Caco-2 (cell line): ENCODE results near the gene ALDH1A2. TPM values are rescaled to one million over a fixed set of nuclear protein-coding genes. Genes with fewer than 3 reads are reported as not detected.
A peak's percentile ranks its signal among the peaks of the same experiment; 100 is the strongest.

Experiments used
- BruUV-seq: library from RNA; stranded (reverse); fragments of 400-500 nt; replicated peaks from 2 replicates; lab custom pipeline; 2021; lab: Mats Ljungman, UMichigan
- CTCF ChIA-PET: fragments of 300-600 bp; sonication (Branson Sonifier 250); formaldehyde crosslinking; loops from one replicate; lab custom pipeline; 2022; ENCODE audit warnings: antibody characterized with exemption; lab: Charles Lee
- POLR2A ChIA-PET: fragments of 300-600 bp; sonication (Branson Sonifier 250); formaldehyde crosslinking; loops from one replicate; lab custom pipeline; 2022; ENCODE audit warnings: antibody characterized with exemption; lab: Charles Lee
- DNase-seq, 2 experiments: peaks; one replicate each; pipeline versions ENCODE4 v3.0.0 to v3.0.0-alpha.2; 2020 to 2022
- H3K27me3 ChIP-seq: replicated peaks from 2 replicates; pipeline ENCODE4 v1.6.0; 2011; ENCODE audit warnings: low read length; ENCODE audit not compliant: control insufficient read depth, insufficient read depth
- H3K36me3 ChIP-seq: 2 replicates; pipeline ENCODE4 v1.5.1; 2011; ENCODE audit warnings: low read length; ENCODE audit not compliant: control insufficient read depth, insufficient read depth
- H3K4me1 ChIP-seq: fragments of 250-450 bp; sonication (Bioruptor Pico); 2 replicates; pipeline ENCODE4 v1.5.1; 2020; ENCODE audit warnings: mild to moderate bottlenecking
- H3K4me3 ChIP-seq: 2 replicates; pipeline ENCODE4 v1.5.1; 2011; ENCODE audit warnings: low read depth, mild to moderate bottlenecking, control low read depth, low read length
- H3K9me3 ChIP-seq: fragments of 250-450 bp; sonication (Bioruptor Pico); 2 replicates; pipeline ENCODE4 v1.5.1; 2020; ENCODE audit warnings: mild to moderate bottlenecking, moderate library complexity
- H3K27ac Mint-ChIP-seq: one replicate; pipeline ENCODE4 v1.8.0; 2022; ENCODE audit warnings: mixed read lengths; ENCODE audit not compliant: unreplicated experiment
- H3K27me3 Mint-ChIP-seq: one replicate; pipeline ENCODE4 v1.8.0; 2022; ENCODE audit warnings: mixed read lengths; ENCODE audit not compliant: insufficient read depth, unreplicated experiment
- H3K36me3 Mint-ChIP-seq: one replicate; pipeline ENCODE4 v1.8.0; 2022; ENCODE audit warnings: mild to moderate bottlenecking, mixed read lengths; ENCODE audit not compliant: insufficient read depth, unreplicated experiment
- H3K4me1 Mint-ChIP-seq: one replicate; pipeline ENCODE4 v1.8.0; 2022; ENCODE audit warnings: low read depth, mixed read lengths; ENCODE audit not compliant: unreplicated experiment
- H3K4me3 Mint-ChIP-seq: one replicate; pipeline ENCODE4 v1.8.0; 2022; ENCODE audit warnings: mild to moderate bottlenecking, moderate library complexity, mixed read lengths; ENCODE audit not compliant: unreplicated experiment
- H3K9me3 Mint-ChIP-seq: one replicate; pipeline ENCODE4 v1.8.0; 2022; ENCODE audit warnings: mixed read lengths; ENCODE audit not compliant: unreplicated experiment
- intact Hi-C: fragments of 100-400 bp; cut with micrococcal nuclease; formaldehyde crosslinking; loops from one replicate; pipeline ENCODE4 v1.10.0; 2022; ENCODE audit not compliant: unreplicated experiment
- total RNA-seq: library from RNA; stranded (reverse); gene quantifications from 2 replicates; pipeline ENCODE4 v1.2.3, GENCODE V29; 2022
- TF ChIP-seq, protein P1 (sequence below), 2 experiments: fragments of 200-600 bp in 1 of 2; IDR thresholded peaks; 1 replicate in 1 of 2; 2 replicates in 1 of 2; pipeline versions ENCODE4 v1.5.1 to v1.8.0; 2011 to 2022; ENCODE audit warnings: antibody characterized with exemption in 1 of 2, control low read depth in 1 of 2, inconsistent platforms in 1 of 2, low read depth in 1 of 2, low read length in 1 of 2, mild to moderate bottlenecking in 1 of 2, moderate library complexity in 1 of 2; ENCODE audit not compliant: insufficient read depth in 1 of 2, severe bottlenecking in 1 of 2, unreplicated experiment in 1 of 2

The ALDH1A2 gene
- total RNA-seq, 1 experiment from 2014 or later = 0.61 TPM

DNA sequence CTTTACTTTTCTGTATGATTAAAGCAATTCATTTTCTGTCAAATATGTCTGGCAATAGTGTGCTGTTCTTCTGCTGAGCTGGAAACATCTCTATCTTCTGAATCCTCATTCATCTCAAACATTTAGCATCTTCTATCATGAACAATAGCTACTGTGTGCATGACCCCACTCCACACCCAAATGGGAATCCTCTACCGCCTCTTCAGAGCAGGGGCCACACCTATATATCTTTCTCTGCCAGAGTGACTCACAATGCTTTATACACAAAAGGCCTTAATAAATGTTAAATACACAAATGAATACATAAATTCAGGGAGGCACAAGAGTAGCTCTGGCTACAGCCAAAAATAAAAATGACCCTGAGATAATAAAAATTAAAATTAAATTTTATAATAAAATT is 8.0 kb downstream of the ALDH1A2 start:
- CTCF ChIA-PET = no interaction called here

DNA sequence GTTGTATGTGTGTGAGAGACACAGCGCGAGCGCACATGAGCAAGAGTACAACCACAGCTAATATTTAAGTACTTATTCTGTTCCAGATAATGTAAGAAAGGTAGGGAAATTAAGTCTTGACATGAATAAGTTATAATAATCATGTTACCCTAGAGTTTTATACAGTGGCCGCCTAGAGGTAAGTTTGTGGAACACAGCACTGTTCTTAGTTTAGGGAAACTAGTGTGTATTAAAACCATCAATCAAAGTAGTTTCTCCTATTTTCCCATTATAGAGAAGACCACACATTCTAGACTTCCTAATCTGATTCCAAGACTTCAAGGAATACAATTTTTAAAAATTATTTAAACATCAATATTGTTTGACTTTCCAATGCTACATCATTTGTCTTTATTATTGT is 9.5 kb downstream of the ALDH1A2 start:
- TF ChIP-seq, protein P1, sequence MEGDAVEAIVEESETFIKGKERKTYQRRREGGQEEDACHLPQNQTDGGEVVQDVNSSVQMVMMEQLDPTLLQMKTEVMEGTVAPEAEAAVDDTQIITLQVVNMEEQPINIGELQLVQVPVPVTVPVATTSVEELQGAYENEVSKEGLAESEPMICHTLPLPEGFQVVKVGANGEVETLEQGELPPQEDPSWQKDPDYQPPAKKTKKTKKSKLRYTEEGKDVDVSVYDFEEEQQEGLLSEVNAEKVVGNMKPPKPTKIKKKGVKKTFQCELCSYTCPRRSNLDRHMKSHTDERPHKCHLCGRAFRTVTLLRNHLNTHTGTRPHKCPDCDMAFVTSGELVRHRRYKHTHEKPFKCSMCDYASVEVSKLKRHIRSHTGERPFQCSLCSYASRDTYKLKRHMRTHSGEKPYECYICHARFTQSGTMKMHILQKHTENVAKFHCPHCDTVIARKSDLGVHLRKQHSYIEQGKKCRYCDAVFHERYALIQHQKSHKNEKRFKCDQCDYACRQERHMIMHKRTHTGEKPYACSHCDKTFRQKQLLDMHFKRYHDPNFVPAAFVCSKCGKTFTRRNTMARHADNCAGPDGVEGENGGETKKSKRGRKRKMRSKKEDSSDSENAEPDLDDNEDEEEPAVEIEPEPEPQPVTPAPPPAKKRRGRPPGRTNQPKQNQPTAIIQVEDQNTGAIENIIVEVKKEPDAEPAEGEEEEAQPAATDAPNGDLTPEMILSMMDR (IDR thresholded peaks at IDR 0.05; ENCODE audit: insufficient read depth in 1 of 2, low read depth in 1 of 2, low read length in 1 of 2, severe bottlenecking in 1 of 2, unreplicated experiment in 1 of 2) = peak in 1 of 2 experiments; percentile 37
- Histone ChIP-seq H3K27me3 (no peaks in the 10 kb centered on the region), H3K4me1 (no peaks in the 10 kb centered on the region), H3K4me3 (no peak overlapping the region), H3K9me3 (no peaks in the 10 kb centered on the region), H3K36me3 (no peaks in the 10 kb centered on the region)
- Mint-ChIP-seq H3K4me3 (no peak overlapping the region), H3K36me3 (no peaks in the 10 kb centered on the region), H3K4me1 (no peaks in the 10 kb centered on the region), H3K27ac (no peak overlapping the region), H3K9me3 (no peaks in the 10 kb centered on the region), H3K27me3 (peaks cover 3% of the 10 kb centered on the region)
- intact Hi-C loops = no loop called here
- BruUV-seq = no TSS peak
- ChIA-PET CTCF (no interaction called here), POLR2A (no interaction called here)
- no peak for DNase-seq

More for the DNA sequence above, 8.0 kb downstream of the ALDH1A2 start:
- no peak overlapping the region for H3K27ac Mint-ChIP-seq
- DNase-seq = no peak
- H3K9me3 Mint-ChIP-seq = no peaks in the 10 kb centered on the region
- POLR2A ChIA-PET = no interaction called here
- TF ChIP-seq, protein P1 (IDR thresholded peaks at IDR 0.05; ENCODE audit: insufficient read depth in 1 of 2, low read depth in 1 of 2, low read length in 1 of 2, severe bottlenecking in 1 of 2, unreplicated experiment in 1 of 2) = no peak
- H3K4me3 ChIP-seq = no peak overlapping the region
- H3K27me3 Mint-ChIP-seq = peaks cover 6% of the 10 kb centered on the region
- H3K9me3 ChIP-seq = no peaks in the 10 kb centered on the region
- H3K36me3 Mint-ChIP-seq = no peaks in the 10 kb centered on the region
- no peaks in the 10 kb centered on the region for H3K4me1 ChIP-seq
- BruUV-seq = no TSS peak
- H3K4me1 Mint-ChIP-seq = no peaks in the 10 kb centered on the region
- intact Hi-C loops = no loop called here
- no peaks in the 10 kb centered on the region for H3K36me3 ChIP-seq
- H3K4me3 Mint-ChIP-seq = no peak overlapping the region
- no peaks in the 10 kb centered on the region for H3K27me3 ChIP-seq

DNA sequence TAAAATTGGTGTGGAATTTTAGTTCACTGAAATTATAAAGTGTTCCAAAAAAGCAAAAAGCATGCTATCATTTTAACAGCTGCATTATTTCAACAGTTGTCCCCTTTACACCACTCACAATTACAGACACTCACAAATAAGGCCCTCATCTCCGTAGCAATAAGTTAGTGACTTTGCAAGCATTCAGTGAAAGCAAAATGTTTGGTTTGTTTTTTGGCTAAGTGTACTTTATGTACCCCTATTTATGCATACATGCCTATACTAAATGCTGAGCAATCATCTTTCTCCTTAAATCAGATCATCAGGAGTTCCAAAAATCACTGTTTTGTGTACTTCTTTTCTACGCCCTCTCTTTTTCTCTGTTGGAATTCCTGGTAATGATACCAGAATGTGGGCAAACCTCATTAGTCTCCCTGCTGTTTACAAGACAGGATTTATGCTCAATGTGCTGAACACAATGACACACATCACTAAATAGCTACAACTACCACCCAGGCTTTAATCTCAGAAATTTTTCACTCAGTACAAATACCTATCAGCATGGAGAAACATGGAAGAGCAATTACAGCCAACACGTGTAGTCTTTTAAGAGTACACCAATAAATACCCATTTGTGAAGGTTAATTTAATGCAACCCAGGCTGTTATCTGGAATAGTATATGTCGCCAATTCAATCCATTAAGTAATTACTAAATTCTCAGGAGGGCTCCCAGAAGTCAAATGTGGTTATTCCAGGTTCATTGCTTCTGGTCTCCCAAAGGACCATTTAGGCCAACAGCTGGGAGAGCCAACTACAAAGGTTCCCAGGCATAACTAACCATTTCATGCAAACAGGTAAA is 12.0 kb downstream of the ALDH1A2 start:
- intact Hi-C loops = no loop called here
- ChIA-PET POLR2A (no interaction called here), CTCF (no interaction called here)
- Histone ChIP-seq H3K4me1 (no peaks in the 10 kb centered on the region), H3K36me3 (no peaks in the 10 kb centered on the region), H3K4me3 (no peak overlapping the region), H3K27me3 (no peaks in the 10 kb centered on the region), H3K9me3 (no peaks in the 10 kb centered on the region)
- TF ChIP-seq, protein P1 (IDR thresholded peaks at IDR 0.05; ENCODE audit: insufficient read depth in 1 of 2, low read depth in 1 of 2, low read length in 1 of 2, severe bottlenecking in 1 of 2, unreplicated experiment in 1 of 2) = no peak
- no peaks in the 10 kb centered on the region for H3K36me3 Mint-ChIP-seq
- H3K27ac Mint-ChIP-seq = no peak overlapping the region
- H3K4me3 Mint-ChIP-seq = no peak overlapping the region
- BruUV-seq = no TSS peak
- H3K4me1 Mint-ChIP-seq = no peaks in the 10 kb centered on the region
- no peaks in the 10 kb centered on the region for H3K9me3 Mint-ChIP-seq
- peaks cover 8% of the 10 kb centered on the region for H3K27me3 Mint-ChIP-seq
- DNase-seq = no peak
